Small intestine (tissue), 7 donors: ENCODE data around the gene MS4A4A. TPM values are rescaled to one million over a fixed set of nuclear protein-coding genes. Genes with fewer than 3 reads are reported as not detected.
"Not testable (repeated sequence)": the region's sequence is repeated elsewhere in the genome, so short reads cannot be mapped to it uniquely, and the experiment has no call there.

ENCODE experiments used
- DNase-seq, 2 donors: peaks; one replicate each; pipeline versions ENCODE4 v3.0.0 to v3.0.0-alpha.2; 2013
- FAIRE-seq: peaks from 2 replicates; lab custom pipeline; 2012; peaks lifted over from hg19 to GRCh38; lab: Jason Lieb, UNC
- H3K27ac ChIP-seq, 3 donors: one replicate each; pipeline ENCODE4 v1.5.1; 2013; ENCODE audit warnings: low read length in 2 of 3, mild to moderate bottlenecking in 2 of 3, control low read depth in 1 of 3, inconsistent platforms in 1 of 3, low read depth in 1 of 3, moderate library complexity in 1 of 3
- H3K27me3 ChIP-seq, 3 donors: one replicate each; pipeline ENCODE4 v1.6.1; 2013; ENCODE audit warnings: low read length in 3 of 3, inconsistent platforms in 1 of 3; ENCODE audit not compliant: control insufficient read depth in 3 of 3, insufficient read depth in 3 of 3
- H3K36me3 ChIP-seq, 3 donors: one replicate each; pipeline ENCODE4 v1.6.1; 2013; ENCODE audit warnings: low read length in 3 of 3, inconsistent platforms in 1 of 3, low read depth in 1 of 3, mild to moderate bottlenecking in 1 of 3, moderate library complexity in 1 of 3; ENCODE audit not compliant: control insufficient read depth in 3 of 3, insufficient read depth in 2 of 3
- H3K4me1 ChIP-seq, 3 donors: one replicate each; pipeline ENCODE4 v1.6.1; 2013; ENCODE audit warnings: low read length in 2 of 3, inconsistent platforms in 1 of 3, low read depth in 1 of 3, mild to moderate bottlenecking in 1 of 3, moderate library complexity in 1 of 3; ENCODE audit not compliant: control insufficient read depth in 3 of 3, insufficient read depth in 2 of 3
- H3K4me3 ChIP-seq, 3 donors: one replicate each; pipeline ENCODE4 v1.5.1; 2013; ENCODE audit warnings: low read length in 3 of 3, control low read depth in 1 of 3, inconsistent platforms in 1 of 3, low read depth in 1 of 3, mild to moderate bottlenecking in 1 of 3, moderate library complexity in 1 of 3
- H3K9me3 ChIP-seq, 2 donors: one replicate each; pipeline ENCODE4 v1.6.1; 2013; ENCODE audit warnings: low read depth in 1 of 2, low read length in 1 of 2; ENCODE audit not compliant: control insufficient read depth in 2 of 2, insufficient read depth in 1 of 2
- WGBS, 3 donors: extraction: QIAGEN DNeasy Blood & Tissue Kit; methylation state at CpG; one replicate each; pipeline ENCODE4 v1.1.7; 2013; 5-methylcytosine and 5-hydroxymethylcytosine counted together
- polyA plus RNA-seq, 4 donors: library from polyadenylated mRNA; stranded (reverse) in 3 of 4; unstranded in 1 of 4; fragments of 200-250 nt in 3 of 4; fragments of 120-200 nt in 1 of 4; gene quantifications; one replicate each; pipeline versions ENCODE4 v1.2.1 to v1.2.3, GENCODE V29; 2013
- donor health status: healthy with polysubstance abuse.
- donor health status: control.
- donor health status: control.
- donor health status: Bipolar disorder and iron deficiency.
- donor health status: healthy.

Gene MS4A4A
- polyA plus RNA-seq, 4 donors, result 1.6 to 28.3 (median 6.2) TPM

- H3K9me3 ChIP-seq, result no peaks in the 10 kb centered on the region
- no peaks in the 10 kb centered on the region for H3K27me3 ChIP-seq
- no peak for FAIRE-seq
- DNase-seq, result no peak
- H3K4me3 ChIP-seq, result no peak overlapping the region
- H3K27ac ChIP-seq, result no peak overlapping the region
- no peaks in the 10 kb centered on the region for H3K36me3 ChIP-seq
- 80 to 90% (median 84%) methylated on average over 2 of the region's 2 CpGs for WGBS, 3 donors
- no peaks in the 10 kb centered on the region for H3K4me1 ChIP-seq
Measured at GRCh38 chr11:60282286-60282685, 1.8 kb downstream of the MS4A4A start.

DNA sequence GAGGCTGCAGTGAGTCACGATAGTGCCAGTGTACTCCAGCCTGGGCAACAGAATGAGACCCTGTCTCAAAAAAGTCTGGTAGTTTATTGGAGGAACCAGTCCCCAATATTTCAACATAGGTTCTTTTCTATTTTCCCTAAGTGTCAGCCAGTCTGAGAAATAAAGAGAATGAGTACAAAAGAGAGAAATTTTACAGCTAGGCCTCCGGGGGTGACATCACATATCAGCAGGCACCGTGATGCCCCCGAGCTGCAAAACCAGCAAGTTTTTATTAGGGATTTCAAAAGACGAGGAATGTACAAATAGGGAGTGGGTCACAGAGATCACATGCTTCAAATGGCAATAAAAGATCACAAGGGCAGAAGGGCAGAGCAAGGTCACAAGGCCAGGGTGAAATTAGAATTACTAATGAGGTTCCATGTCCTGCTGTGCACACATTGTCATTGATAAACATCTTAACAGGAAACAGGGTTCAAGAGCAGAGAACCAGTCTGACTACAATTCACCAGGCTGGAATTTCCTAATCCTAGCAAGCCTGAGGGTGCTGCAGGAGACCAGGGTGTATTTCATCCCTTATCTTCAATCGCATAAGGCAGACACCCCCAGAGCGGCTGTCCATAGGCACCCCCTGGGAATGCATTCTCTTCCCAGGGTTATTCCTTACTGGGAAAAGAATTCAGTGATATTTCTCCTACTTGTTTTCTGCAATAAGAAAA lies 5.1 kb downstream of the MS4A4A start:
- not testable (repeated sequence) for H3K36me3 ChIP-seq, FAIRE-seq, H3K27ac ChIP-seq, H3K4me1 ChIP-seq, H3K4me3 ChIP-seq, H3K9me3 ChIP-seq, DNase-seq, H3K27me3 ChIP-seq
- WGBS, 3 donors, result 66 to 78% (median 66%) methylated on average over 7 of the region's 7 CpGs

GRCh38 chr11:60288531-60288930 lies 8.1 kb downstream of the MS4A4A start:
- DNase-seq, result no peak
- H3K27ac ChIP-seq, result no peak overlapping the region
- no peaks in the 10 kb centered on the region for H3K9me3 ChIP-seq
- no peaks in the 10 kb centered on the region for H3K27me3 ChIP-seq
- no peak overlapping the region for H3K4me3 ChIP-seq
- no peaks in the 10 kb centered on the region for H3K4me1 ChIP-seq
- no peak for FAIRE-seq
- 88 to 100% (median 94%) methylated on average over 1 of the region's 1 CpG for WGBS, 3 donors
- no peaks in the 10 kb centered on the region for H3K36me3 ChIP-seq

DNA sequence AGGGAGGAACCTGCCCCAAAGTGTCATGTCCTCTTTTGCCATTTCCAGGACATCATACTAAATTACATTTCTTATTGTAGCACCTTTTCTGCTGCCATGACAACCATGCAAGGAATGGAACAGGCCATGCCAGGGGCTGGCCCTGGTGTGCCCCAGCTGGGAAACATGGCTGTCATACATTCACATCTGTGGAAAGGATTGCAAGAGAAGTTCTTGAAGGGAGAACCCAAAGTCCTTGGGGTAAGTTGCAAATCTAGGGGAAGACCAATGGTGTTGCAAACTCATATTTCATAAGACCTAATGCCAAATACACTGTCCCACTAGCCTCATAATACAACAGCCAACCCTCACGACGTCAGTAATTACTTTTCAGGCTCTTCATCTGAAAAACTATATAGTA lies 11.7 kb downstream of the MS4A4A start:
- H3K9me3 ChIP-seq, result no peaks in the 10 kb centered on the region
- DNase-seq (no peak), FAIRE-seq (no peak)
- no peaks in the 10 kb centered on the region for H3K27me3 ChIP-seq
- no peaks in the 10 kb centered on the region for H3K36me3 ChIP-seq
- 71 to 92% (median 89%) methylated on average over 2 of the region's 2 CpGs for WGBS, 3 donors
- no peaks in the 10 kb centered on the region for H3K4me1 ChIP-seq
- no peak overlapping the region for H3K27ac ChIP-seq
- H3K4me3 ChIP-seq, result no peak overlapping the region

- no peaks in the 10 kb centered on the region for H3K4me1 ChIP-seq
- FAIRE-seq (no peak), DNase-seq (no peak)
- H3K9me3 ChIP-seq, result no peaks in the 10 kb centered on the region
- no peaks in the 10 kb centered on the region for H3K36me3 ChIP-seq
- 76 to 81% (median 79%) methylated on average over 3 of the region's 3 CpGs for WGBS, 3 donors
- H3K27me3 ChIP-seq, result no peaks in the 10 kb centered on the region
- no peak overlapping the region for H3K27ac ChIP-seq
- no peak overlapping the region for H3K4me3 ChIP-seq
Measured at GRCh38 chr11:60301178-60301577, 20.7 kb downstream of the MS4A4A start.

DNA sequence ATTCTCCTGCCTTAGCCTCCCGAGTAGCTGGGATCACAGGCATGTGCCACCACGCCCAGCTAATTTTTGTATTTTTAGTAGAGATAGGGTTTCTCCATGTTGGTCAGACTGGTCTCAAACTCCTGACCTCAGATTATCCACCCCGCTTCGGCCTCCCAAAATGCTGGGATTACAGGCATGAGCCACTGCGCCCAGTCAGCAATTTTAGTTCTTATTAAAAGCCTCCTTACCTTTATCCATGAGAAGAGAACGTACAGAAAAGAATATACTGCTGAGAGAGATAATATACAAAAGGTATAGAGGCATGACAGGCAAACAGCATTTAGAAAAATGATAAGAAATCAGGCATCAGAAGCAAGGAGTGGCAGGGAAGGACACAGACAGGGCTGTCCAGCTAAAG lies 21.4 kb downstream of the MS4A4A start:
- H3K27me3 ChIP-seq, H3K36me3 ChIP-seq, FAIRE-seq, H3K4me1 ChIP-seq, H3K9me3 ChIP-seq, H3K27ac ChIP-seq, DNase-seq, H3K4me3 ChIP-seq: not testable (repeated sequence)
- 84 to 87% (median 85%) methylated on average over 6 of the region's 6 CpGs for WGBS, 3 donors

DNA sequence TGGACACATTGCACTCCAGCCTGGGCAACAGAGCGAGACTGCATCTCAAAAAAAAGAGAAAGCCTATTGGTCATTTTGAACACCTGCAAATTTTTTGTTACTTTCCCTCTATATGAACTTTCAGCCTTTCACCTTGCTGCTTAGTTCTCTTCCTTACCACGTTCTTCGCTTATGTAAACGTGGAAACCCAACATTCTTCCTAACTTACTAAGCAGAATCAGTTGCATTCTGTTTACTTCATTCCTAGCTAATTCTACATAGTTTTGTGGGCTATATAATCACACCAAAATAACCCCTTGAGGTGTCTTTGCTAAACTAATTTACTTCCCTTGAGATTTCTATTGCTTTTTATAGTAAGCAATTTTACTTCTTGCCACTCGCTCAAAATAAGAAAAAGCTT lies 23.2 kb downstream of the MS4A4A start:
- no peak for FAIRE-seq
- WGBS, 3 donors, result 77 to 88% (median 83%) methylated on average over 5 of the region's 5 CpGs
- no peaks in the 10 kb centered on the region for H3K36me3 ChIP-seq

DNA sequence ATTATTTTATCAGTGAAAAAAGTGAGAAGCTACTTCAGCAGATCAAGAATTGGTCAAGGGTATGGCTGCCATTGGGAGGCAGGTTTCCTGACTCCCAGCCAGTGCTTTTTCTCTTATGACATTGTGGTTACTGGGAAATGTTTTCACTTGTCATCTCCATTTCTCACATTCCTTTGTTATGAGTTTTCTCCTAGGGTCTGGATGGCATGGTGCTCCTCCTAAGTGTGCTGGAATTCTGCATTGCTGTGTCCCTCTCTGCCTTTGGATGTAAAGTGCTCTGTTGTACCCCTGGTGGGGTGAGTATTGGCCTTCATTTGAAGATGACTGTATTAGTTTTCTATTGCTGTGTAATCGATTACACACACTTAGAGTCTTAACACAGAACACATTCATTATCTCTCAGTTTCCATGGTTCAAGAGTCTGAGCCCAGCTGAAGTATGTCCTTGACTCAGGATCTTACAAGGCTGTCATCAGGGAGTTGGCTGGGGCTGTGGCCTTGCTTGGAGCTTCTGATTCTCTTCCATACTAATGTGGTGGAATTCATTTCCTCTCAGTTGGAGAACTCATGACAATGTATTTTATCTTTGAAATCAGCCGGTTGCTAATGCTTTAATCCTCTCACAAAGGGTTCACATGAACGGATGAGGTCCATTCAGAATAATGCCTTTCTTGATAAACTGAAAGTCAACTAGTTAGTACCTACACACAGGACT lies 25.6 kb downstream of the MS4A4A start:
- no peaks in the 10 kb centered on the region for H3K36me3 ChIP-seq
- no peaks in the 10 kb centered on the region for H3K4me1 ChIP-seq
- DNase-seq (no peak), FAIRE-seq (no peak)
- H3K9me3 ChIP-seq, result no peaks in the 10 kb centered on the region
- no peak overlapping the region for H3K4me3 ChIP-seq
- WGBS, 3 donors, result 65 to 76% (median 69%) methylated on average over 3 of the region's 3 CpGs
- H3K27ac ChIP-seq, result no peak overlapping the region
- no peaks in the 10 kb centered on the region for H3K27me3 ChIP-seq

More for the DNA sequence above, 23.2 kb downstream of the MS4A4A start:
- H3K4me3 ChIP-seq, result no peak overlapping the region
- H3K4me1 ChIP-seq, result no peaks in the 10 kb centered on the region
- H3K27me3 ChIP-seq, result no peaks in the 10 kb centered on the region
- DNase-seq, result no peak
- no peak overlapping the region for H3K27ac ChIP-seq
- no peaks in the 10 kb centered on the region for H3K9me3 ChIP-seq
